Panc1 (cell line): ENCODE measurements around the gene TSPAN4.

Source experiments
- CTCF ChIP-seq: fragments of 450-650 bp; IDR thresholded peaks from 2 replicates; pipeline ENCODE4 v1.5.1; 2017; ENCODE audit warnings: mild to moderate bottlenecking
- POLR2AphosphoS5 ChIP-seq: IDR thresholded peaks from 2 replicates; pipeline ENCODE4 v1.6.1; 2012; ENCODE audit warnings: mild to moderate bottlenecking, low read depth, low read length, moderate library complexity
- REST ChIP-seq, 2 experiments: IDR thresholded peaks; 2 replicates each; pipeline ENCODE4 v1.6.1; 2011 to 2012; ENCODE audit warnings: low read depth in 2 of 2, control low read depth in 1 of 2, low read length in 1 of 2, mild to moderate bottlenecking in 1 of 2, moderate library complexity in 1 of 2; ENCODE audit not compliant: insufficient read depth in 1 of 2
- SIN3A ChIP-seq: IDR thresholded peaks from 2 replicates; pipeline ENCODE4 v1.6.1; 2012; ENCODE audit warnings: low read depth, mild to moderate bottlenecking, low read length, moderate library complexity, borderline replicate concordance; ENCODE audit not compliant: insufficient read depth
- TCF7L2 ChIP-seq: IDR thresholded peaks from 2 replicates; pipeline ENCODE4 v1.6.1; 2011; ENCODE audit warnings: mild to moderate bottlenecking, low read depth, low read length, inconsistent platforms

- TF ChIP-seq CTCF (no peak), POLR2AphosphoS5 (peak; percentile 97), REST (IDR thresholded peaks at IDR 0.05; ENCODE audit: insufficient read depth in 1 of 2, low read depth in 2 of 2, low read length in 1 of 2) (no peak), SIN3A (peak; percentile 83; the same call in 1 of the 2 replicates), TCF7L2 (peak; percentile 79; the same call in 1 of the 2 replicates)
These were observed 23.3 kb upstream of the TSPAN4 start for GRCh38 chr11:819129-819931.
